Measurements from ENCODE around the gene ZBTB16. TPM values are rescaled to one million over a fixed set of nuclear protein-coding genes. Genes with fewer than 3 reads are reported as not detected.
A peak's percentile ranks its signal among the peaks of the same experiment; 100 is the strongest.

The ZBTB16 gene
- total and polyA plus RNA-seq, 4 donors, result 8.9 to 140 (median 34.5) TPM

GRCh38 chr11:114027391-114027790 is 32.1 kb upstream of the ZBTB16 start:
- Histone ChIP-seq H3K4me3 (ENCODE audit: low read depth in 1 of 3, low read length in 3 of 3) (no peak overlapping the region), H3K9me3 (ENCODE audit: control insufficient read depth in 4 of 4, low read length in 3 of 4) (no peaks in the 10 kb centered on the region), H3K9ac (ENCODE audit: low read depth in 1 of 2, low read length in 2 of 2) (no peak overlapping the region), H3K36me3 (ENCODE audit: control insufficient read depth in 4 of 4, insufficient read depth in 3 of 4, low read depth in 1 of 4, low read length in 3 of 4) (no peaks in the 10 kb centered on the region), H3K27me3 (ENCODE audit: control insufficient read depth in 4 of 4, insufficient read depth in 4 of 4, low read length in 3 of 4) (no peaks in the 10 kb centered on the region), H3K4me1 (ENCODE audit: control insufficient read depth in 4 of 4, insufficient read depth in 4 of 4, low read length in 3 of 4) (peaks cover 0 to 11% (median 0%) of the 10 kb centered on the region in 4 donors), H3K27ac (ENCODE audit: low read depth in 1 of 2, low read length in 2 of 2) (no peak overlapping the region)
- WGBS, result 84% methylated on average over 11 of the region's 11 CpGs
- TF ChIP-seq JUND (IDR thresholded peaks at IDR 0.05) (no peak), REST (IDR thresholded peaks at IDR 0.05) (no peak), GABPA (IDR thresholded peaks at IDR 0.05 in 1 of 2, conservative IDR thresholded peaks at IDR 0.05 in 1 of 2) (no peak), EGR1 (IDR thresholded peaks at IDR 0.05; ENCODE audit: low read depth in 2 of 2) (no peak), HNF4G (IDR thresholded peaks at IDR 0.05) (no peak)
- DNase-seq (ENCODE audit: low spot score), result no peak

DNA sequence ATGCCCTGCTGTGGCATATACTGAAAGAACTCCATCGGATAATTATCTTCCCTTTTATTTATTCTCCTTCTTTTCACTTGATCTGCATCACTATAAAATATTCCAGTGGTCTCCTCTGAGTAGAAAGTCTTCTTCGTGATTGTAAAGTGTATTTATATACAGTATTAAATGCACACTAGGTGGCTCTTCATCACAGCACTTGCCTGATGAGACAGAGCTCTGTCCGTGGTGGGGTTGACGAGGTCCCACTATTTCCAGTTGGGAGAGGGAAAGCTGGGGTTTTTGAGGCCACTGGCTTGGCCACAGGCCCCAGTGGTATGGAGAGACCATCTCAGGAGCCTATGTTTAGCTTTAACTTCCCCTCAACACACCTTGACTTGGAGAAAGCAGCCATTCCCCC is 31.6 kb upstream of the ZBTB16 start:
- Histone ChIP-seq H3K9ac (ENCODE audit: low read depth in 1 of 2, low read length in 2 of 2) (no peak overlapping the region), H3K27me3 (ENCODE audit: control insufficient read depth in 4 of 4, insufficient read depth in 4 of 4, low read length in 3 of 4) (no peaks in the 10 kb centered on the region), H3K4me1 (ENCODE audit: control insufficient read depth in 4 of 4, insufficient read depth in 4 of 4, low read length in 3 of 4) (peaks cover 0 to 11% (median 0%) of the 10 kb centered on the region in 4 donors), H3K27ac (ENCODE audit: low read depth in 1 of 2, low read length in 2 of 2) (no peak overlapping the region), H3K4me3 (ENCODE audit: low read depth in 1 of 3, low read length in 3 of 3) (no peak overlapping the region), H3K9me3 (ENCODE audit: control insufficient read depth in 4 of 4, low read length in 3 of 4) (no peaks in the 10 kb centered on the region), H3K36me3 (ENCODE audit: control insufficient read depth in 4 of 4, insufficient read depth in 3 of 4, low read depth in 1 of 4, low read length in 3 of 4) (no peaks in the 10 kb centered on the region)
- DNase-seq (ENCODE audit: low spot score), result no peak
- TF ChIP-seq GABPA (IDR thresholded peaks at IDR 0.05 in 1 of 2, conservative IDR thresholded peaks at IDR 0.05 in 1 of 2) (no peak), RAD21 (IDR thresholded peaks at IDR 0.05) (peak; percentile 52 to 58)
- WGBS, result 61% methylated on average over 4 of the region's 4 CpGs

DNA sequence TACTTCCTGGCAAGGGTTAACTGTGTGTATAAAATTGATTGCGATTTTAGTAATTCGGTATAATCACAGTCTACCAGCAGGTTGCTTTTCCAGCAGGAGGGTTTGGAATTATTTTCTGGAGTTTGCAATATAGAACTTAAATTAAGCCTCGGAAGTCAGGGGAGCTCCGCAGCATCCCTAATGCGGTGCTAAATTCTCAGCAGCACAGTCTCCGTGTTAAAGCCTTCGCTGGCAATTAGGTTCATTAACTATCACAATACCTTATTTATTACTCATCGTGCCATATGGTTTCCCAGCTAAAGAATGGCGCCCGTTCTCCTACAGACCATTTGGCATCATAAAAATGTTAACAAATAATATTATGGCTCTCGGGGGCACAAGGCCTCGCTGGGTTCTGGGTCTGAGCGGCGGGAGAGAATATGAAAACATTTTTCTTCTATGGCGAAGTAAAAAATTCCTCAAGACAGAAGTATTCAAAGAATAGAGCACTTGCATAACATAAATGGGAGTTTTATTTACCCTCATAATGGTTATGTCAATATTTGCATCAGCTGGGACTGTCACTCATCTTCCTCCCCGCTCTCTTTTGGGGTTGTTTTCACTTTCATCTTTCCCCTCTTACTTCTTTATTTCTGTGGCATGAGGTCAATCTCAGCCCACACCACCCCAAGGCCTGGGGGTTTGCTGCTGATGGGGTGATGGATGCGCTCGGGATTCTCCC is 28.1 kb upstream of the ZBTB16 start:
- Histone ChIP-seq H3K4me3 (ENCODE audit: low read depth in 1 of 3, low read length in 3 of 3) (no peak overlapping the region), H3K27ac (ENCODE audit: low read depth in 1 of 2, low read length in 2 of 2) (no peak overlapping the region), H3K9me3 (ENCODE audit: control insufficient read depth in 4 of 4, low read length in 3 of 4) (no peaks in the 10 kb centered on the region), H3K4me1 (ENCODE audit: control insufficient read depth in 4 of 4, insufficient read depth in 4 of 4, low read length in 3 of 4) (peaks cover 1 to 12% (median 5%) of the 10 kb centered on the region in 4 donors), H3K27me3 (ENCODE audit: control insufficient read depth in 4 of 4, insufficient read depth in 4 of 4, low read length in 3 of 4) (no peaks in the 10 kb centered on the region), H3K36me3 (ENCODE audit: control insufficient read depth in 4 of 4, insufficient read depth in 3 of 4, low read depth in 1 of 4, low read length in 3 of 4) (no peaks in the 10 kb centered on the region), H3K9ac (ENCODE audit: low read depth in 1 of 2, low read length in 2 of 2) (no peak overlapping the region)
- no peak for TF ChIP-seq RXRA (IDR thresholded peaks at IDR 0.05)
- TF ChIP-seq FOXA2 (IDR thresholded peaks at IDR 0.05), result no peak
- no peak for TF ChIP-seq YY1 (IDR thresholded peaks at IDR 0.05)
- TF ChIP-seq, protein P1, sequence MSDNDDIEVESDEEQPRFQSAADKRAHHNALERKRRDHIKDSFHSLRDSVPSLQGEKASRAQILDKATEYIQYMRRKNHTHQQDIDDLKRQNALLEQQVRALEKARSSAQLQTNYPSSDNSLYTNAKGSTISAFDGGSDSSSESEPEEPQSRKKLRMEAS (IDR thresholded peaks at IDR 0.05), result no peak
- TF ChIP-seq, protein P2, sequence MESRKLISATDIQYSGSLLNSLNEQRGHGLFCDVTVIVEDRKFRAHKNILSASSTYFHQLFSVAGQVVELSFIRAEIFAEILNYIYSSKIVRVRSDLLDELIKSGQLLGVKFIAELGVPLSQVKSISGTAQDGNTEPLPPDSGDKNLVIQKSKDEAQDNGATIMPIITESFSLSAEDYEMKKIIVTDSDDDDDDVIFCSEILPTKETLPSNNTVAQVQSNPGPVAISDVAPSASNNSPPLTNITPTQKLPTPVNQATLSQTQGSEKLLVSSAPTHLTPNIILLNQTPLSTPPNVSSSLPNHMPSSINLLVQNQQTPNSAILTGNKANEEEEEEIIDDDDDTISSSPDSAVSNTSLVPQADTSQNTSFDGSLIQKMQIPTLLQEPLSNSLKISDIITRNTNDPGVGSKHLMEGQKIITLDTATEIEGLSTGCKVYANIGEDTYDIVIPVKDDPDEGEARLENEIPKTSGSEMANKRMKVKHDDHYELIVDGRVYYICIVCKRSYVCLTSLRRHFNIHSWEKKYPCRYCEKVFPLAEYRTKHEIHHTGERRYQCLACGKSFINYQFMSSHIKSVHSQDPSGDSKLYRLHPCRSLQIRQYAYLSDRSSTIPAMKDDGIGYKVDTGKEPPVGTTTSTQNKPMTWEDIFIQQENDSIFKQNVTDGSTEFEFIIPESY (IDR thresholded peaks at IDR 0.05), result no peak
- no peak for DNase-seq (ENCODE audit: low spot score)
- 87% methylated on average over 18 of the region's 18 CpGs for WGBS

Measured in liver (tissue), 9 donors.